Stimulated activated CD8-positive, alpha-beta memory T cell treated with anti-CD3 and anti-CD28 coated beads, Interleukin-7, amount 100 ng/mL, for 1 hour (primary cell): Measurements from ENCODE around the gene MAD1L1.
"Not testable (repeated sequence)": the region's sequence is repeated elsewhere in the genome, so short reads cannot be mapped to it uniquely, and the experiment has no call there.

Experiments used
- DNase-seq, 2 donors: peaks; one replicate each; pipeline ENCODE4 v3.0.0-alpha.2; 2020; ENCODE audit warnings: low read depth in 2 of 2

The MAD1L1 gene

GRCh38 chr7:1942243-1942940 lies 290.4 kb downstream of the MAD1L1 start:
- DNase-seq, result no peak

GRCh38 chr7:1941464-1942242 lies 291.1 kb downstream of the MAD1L1 start:
- DNase-seq, result no peak

- DNase-seq, result no peak
These were observed 291.9 kb downstream of the MAD1L1 start for GRCh38 chr7:1940863-1941262.

- peak; percentile 73 to 76 for DNase-seq
These were observed 292.4 kb downstream of the MAD1L1 start for GRCh38 chr7:1940402-1940786.

- no peak for DNase-seq
These were observed 293.0 kb downstream of the MAD1L1 start for GRCh38 chr7:1939434-1940401.

GRCh38 chr7:1938788-1939433 lies 293.8 kb downstream of the MAD1L1 start:
- no peak for DNase-seq

GRCh38 chr7:1937252-1937605 lies 295.5 kb downstream of the MAD1L1 start:
- no peak for DNase-seq

GRCh38 chr7:1936531-1937251 lies 296.1 kb downstream of the MAD1L1 start:
- DNase-seq, result no peak

GRCh38 chr7:1936006-1936310 lies 296.8 kb downstream of the MAD1L1 start:
- no peak for DNase-seq

- no peak for DNase-seq
These were observed 297.4 kb downstream of the MAD1L1 start for GRCh38 chr7:1935176-1936005.

- DNase-seq, result no peak
These were observed 298.0 kb downstream of the MAD1L1 start for GRCh38 chr7:1934756-1935155.

GRCh38 chr7:1934017-1934416 lies 298.7 kb downstream of the MAD1L1 start:
- DNase-seq, result no peak

- DNase-seq, result no peak
These were observed 299.5 kb downstream of the MAD1L1 start for GRCh38 chr7:1933066-1933750.

GRCh38 chr7:1931951-1932270 lies 300.8 kb downstream of the MAD1L1 start:
- DNase-seq, result no peak

GRCh38 chr7:1931256-1931950 lies 301.3 kb downstream of the MAD1L1 start:
- DNase-seq, result no peak

- DNase-seq, result no peak
These were observed 302.2 kb downstream of the MAD1L1 start for GRCh38 chr7:1930381-1931065.

- not testable (repeated sequence) for DNase-seq
These were observed 303.3 kb downstream of the MAD1L1 start for GRCh38 chr7:1929349-1929925.

GRCh38 chr7:1928645-1929348 lies 303.9 kb downstream of the MAD1L1 start:
- no peak for DNase-seq
